ENCODE measurements around the gene PLEKHG1. TPM values are rescaled to one million over a fixed set of nuclear protein-coding genes. Genes with fewer than 3 reads are reported as not detected.

The PLEKHG1 gene
- total and polyA plus RNA-seq, 2 of the 13 experiments (the other 11 are each of a cell fraction or from before 2014, with no cell fraction given): 0.03 to 0.04 TPM

GRCh38 chr6:150638267-150638666 lies 38.6 kb downstream of the PLEKHG1 start:
- Histone ChIP-seq H3K4me2 (ENCODE audit: low read depth, low read length) (no peak overlapping the region), H3K27me3 (ENCODE audit: control insufficient read depth in 1 of 2, insufficient read depth in 2 of 2, low read length in 2 of 2) (peaks cover 0 to 5% of the 10 kb centered on the region in 2 experiments; a peak in 2 of 5 replicates), H3K27ac (ENCODE audit: extremely low read length, insufficient read depth, low read length) (no peak overlapping the region), H3K9me3 (ENCODE audit: low read length) (no peaks in the 10 kb centered on the region), H4K20me1 (ENCODE audit: insufficient read depth, low read length) (no peaks in the 10 kb centered on the region), H3K36me3 (replicated peaks in 1 of 2; ENCODE audit: control insufficient read depth in 1 of 2, insufficient read depth in 2 of 2, low read length in 2 of 2) (no peaks in the 10 kb centered on the region), H3K79me2 (ENCODE audit: insufficient read depth, low read length) (no peaks in the 10 kb centered on the region), H3K9ac (ENCODE audit: insufficient read depth, low read depth, low read length) (no peak overlapping the region), H2AFZ (ENCODE audit: low read length) (no peak overlapping the region), H3K4me1 (ENCODE audit: insufficient read depth, low read length) (peaks cover 12% of the 10 kb centered on the region; the same call in 1 of the 2 replicates), H3K4me3 (replicated peaks in 1 of 3; ENCODE audit: insufficient read depth in 1 of 3, low read depth in 2 of 3, low read length in 3 of 3) (no peak overlapping the region)
- ChIA-PET POLR2A (no interaction called here), CTCF (ENCODE audit: low intra/inter-chr PET ratio, low total read pairs) (no interaction called here)
- no TSS peak for BruUV-seq (replicated peaks)
- intact Hi-C loops (cut with micrococcal nuclease; ENCODE audit: unreplicated experiment): no loop called here
- in situ Hi-C loops (cut with HindIII; ENCODE audit: extremely low pct_ligation_motif_present, low pct_unique_long_range_greater_than_20kb): no loop called here
- no peak for ATAC-seq
- no peak for TF ChIP-seq TOPORS (CRISPR knock-in tag; IDR thresholded peaks at IDR 0.05)
- TF ChIP-seq MTF1 (CRISPR knock-in tag; IDR thresholded peaks at IDR 0.05): no peak
- no peak for TF ChIP-seq ZNF572 (CRISPR knock-in tag; IDR thresholded peaks at IDR 0.05)
- TF ChIP-seq ZNF879 (CRISPR knock-in tag; IDR thresholded peaks at IDR 0.05): no peak
- no peak for TF ChIP-seq KMT2A (CRISPR knock-in tag; IDR thresholded peaks at IDR 0.05)
- TF ChIP-seq, protein P1, sequence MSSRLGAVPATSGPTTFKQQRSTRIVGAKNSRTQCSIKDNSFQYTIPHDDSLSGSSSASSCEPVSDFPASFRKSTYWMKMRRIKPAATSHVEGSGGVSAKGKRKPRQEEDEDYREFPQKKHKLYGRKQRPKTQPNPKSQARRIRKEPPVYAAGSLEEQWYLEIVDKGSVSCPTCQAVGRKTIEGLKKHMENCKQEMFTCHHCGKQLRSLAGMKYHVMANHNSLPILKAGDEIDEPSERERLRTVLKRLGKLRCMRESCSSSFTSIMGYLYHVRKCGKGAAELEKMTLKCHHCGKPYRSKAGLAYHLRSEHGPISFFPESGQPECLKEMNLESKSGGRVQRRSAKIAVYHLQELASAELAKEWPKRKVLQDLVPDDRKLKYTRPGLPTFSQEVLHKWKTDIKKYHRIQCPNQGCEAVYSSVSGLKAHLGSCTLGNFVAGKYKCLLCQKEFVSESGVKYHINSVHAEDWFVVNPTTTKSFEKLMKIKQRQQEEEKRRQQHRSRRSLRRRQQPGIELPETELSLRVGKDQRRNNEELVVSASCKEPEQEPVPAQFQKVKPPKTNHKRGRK (CRISPR knock-in tag; IDR thresholded peaks at IDR 0.05): no peak
- TF ChIP-seq ZNF709 (CRISPR knock-in tag; IDR thresholded peaks at IDR 0.05): no peak
- no peak for DNase-seq (ENCODE audit: low spot score)
- 3% methylated on average over 1 of the region's 1 CpG for WGBS (ENCODE audit: low lambda C conversion rate)
- FAIRE-seq: no peak

DNA sequence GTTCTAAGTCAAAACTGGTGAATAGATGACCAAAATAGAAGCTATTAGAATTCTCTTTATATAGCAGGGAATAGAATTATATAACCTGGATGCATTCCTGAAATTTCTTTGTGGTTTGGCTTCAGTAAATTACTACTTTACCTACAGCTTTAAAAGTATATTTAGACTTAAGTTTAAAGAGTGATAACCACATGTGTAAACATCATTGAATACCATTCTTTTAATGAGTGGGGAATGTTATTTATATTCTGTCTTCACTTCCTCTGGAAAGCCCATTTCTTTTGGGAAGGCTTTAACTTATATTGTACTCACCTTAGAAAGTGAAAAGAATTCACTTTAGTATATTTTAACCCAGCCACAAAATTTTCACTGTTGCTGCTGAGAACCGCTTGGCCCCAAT lies 39.1 kb downstream of the PLEKHG1 start:
- FAIRE-seq: no peak
- no peak overlapping the region for H2AFZ ChIP-seq (ENCODE audit: low read length)
- WGBS (ENCODE audit: low lambda C conversion rate): 83% methylated on average over 1 of the region's 1 CpG
- CTCF ChIA-PET (ENCODE audit: low intra/inter-chr PET ratio, low total read pairs): no interaction called here
- no peak for ATAC-seq
- intact Hi-C loops (cut with micrococcal nuclease; ENCODE audit: unreplicated experiment) (no loop called here), in situ Hi-C loops (cut with HindIII; ENCODE audit: extremely low pct_ligation_motif_present, low pct_unique_long_range_greater_than_20kb) (no loop called here)
- H4K20me1 ChIP-seq (ENCODE audit: insufficient read depth, low read length): no peaks in the 10 kb centered on the region
- no peak overlapping the region for H3K9ac ChIP-seq (ENCODE audit: insufficient read depth, low read depth, low read length)
- H3K4me3 ChIP-seq (replicated peaks in 1 of 3; ENCODE audit: insufficient read depth in 1 of 3, low read depth in 2 of 3, low read length in 3 of 3): no peak overlapping the region
- H3K27me3 ChIP-seq (ENCODE audit: control insufficient read depth in 1 of 2, insufficient read depth in 2 of 2, low read length in 2 of 2): peaks cover 0 to 5% of the 10 kb centered on the region in 2 experiments; a peak in 1 of 5 replicates
- no peak for DNase-seq (ENCODE audit: low spot score)
- no peak overlapping the region for H3K27ac ChIP-seq (ENCODE audit: extremely low read length, insufficient read depth, low read length)
- peaks cover 12% of the 10 kb centered on the region; the same call in 1 of the 2 replicates for H3K4me1 ChIP-seq (ENCODE audit: insufficient read depth, low read length)
- BruUV-seq (replicated peaks): no TSS peak
- no peaks in the 10 kb centered on the region for H3K79me2 ChIP-seq (ENCODE audit: insufficient read depth, low read length)
- no peaks in the 10 kb centered on the region for H3K36me3 ChIP-seq (replicated peaks in 1 of 2; ENCODE audit: control insufficient read depth in 1 of 2, insufficient read depth in 2 of 2, low read length in 2 of 2)
- no peaks in the 10 kb centered on the region for H3K9me3 ChIP-seq (ENCODE audit: low read length)
- H3K4me2 ChIP-seq (ENCODE audit: low read depth, low read length): no peak overlapping the region
- POLR2A ChIA-PET: no interaction called here
- no peak for TF ChIP-seq ZNF629 (CRISPR knock-in tag; conservative IDR thresholded peaks at IDR 0.05)
- no peak for TF ChIP-seq ZNF567 (CRISPR knock-in tag; IDR thresholded peaks at IDR 0.05; ENCODE audit: borderline replicate concordance)
- no peak for TF ChIP-seq ZNF180 (CRISPR knock-in tag; IDR thresholded peaks at IDR 0.05; ENCODE audit: borderline replicate concordance, low read depth)

All from HepG2 (cell line).